Measurements from ENCODE around the gene EPN1.

EPN1 gene

GRCh38 chr19:55642153-55643002 is 32.6 kb upstream of the EPN1 start:
- H3K4me3 ChIP-seq (ENCODE audit: low read depth, low read length) = peak overlapping the region; percentile 95
- TF ChIP-seq CTCF (IDR thresholded peaks at IDR 0.05; ENCODE audit: control insufficient read depth, extremely low read depth, insufficient read depth) = no peak
- no peak for DNase-seq (ENCODE audit: low read depth)

GRCh38 chr19:55643003-55643886 is 31.8 kb upstream of the EPN1 start, which contains the start of gene ZNF581:
ZNF581 (plus strand) TSS chr19:55643649; CDS start chr19:55644572, 923 bp downstream.
- TF ChIP-seq CTCF (IDR thresholded peaks at IDR 0.05; ENCODE audit: control insufficient read depth, extremely low read depth, insufficient read depth) = no peak
- H3K4me3 ChIP-seq (ENCODE audit: low read depth, low read length) = peak within 1 kb of the TSS; percentile 95
- DNase-seq (ENCODE audit: low read depth) = peak; percentile 43

GRCh38 chr19:55643887-55644176 is 31.2 kb upstream of the EPN1 start:
- no peak for TF ChIP-seq CTCF (IDR thresholded peaks at IDR 0.05; ENCODE audit: control insufficient read depth, extremely low read depth, insufficient read depth)
- H3K4me3 ChIP-seq (ENCODE audit: low read depth, low read length) = peak overlapping the region; percentile 95
- no peak for DNase-seq (ENCODE audit: low read depth)

- peak overlapping the region; percentile 95 for H3K4me3 ChIP-seq (ENCODE audit: low read depth, low read length)
- DNase-seq (ENCODE audit: low read depth) = no peak
- no peak for TF ChIP-seq CTCF (IDR thresholded peaks at IDR 0.05; ENCODE audit: control insufficient read depth, extremely low read depth, insufficient read depth)
These were observed 30.7 kb upstream of the EPN1 start for GRCh38 chr19:55644191-55644833.

GRCh38 chr19:55644842-55645511 is 30.0 kb upstream of the EPN1 start:
- H3K4me3 ChIP-seq (ENCODE audit: low read depth, low read length) = peak overlapping the region; percentile 95
- no peak for DNase-seq (ENCODE audit: low read depth)
- TF ChIP-seq CTCF (IDR thresholded peaks at IDR 0.05; ENCODE audit: control insufficient read depth, extremely low read depth, insufficient read depth) = no peak

GRCh38 chr19:55645512-55645881 is 29.5 kb upstream of the EPN1 start:
- TF ChIP-seq CTCF (IDR thresholded peaks at IDR 0.05; ENCODE audit: control insufficient read depth, extremely low read depth, insufficient read depth) = no peak

More at GRCh38 chr19:55645512-55645881, 29.5 kb upstream of the EPN1 start:
- H3K4me3 ChIP-seq (ENCODE audit: low read depth, low read length) = no peak overlapping the region
- no peak for DNase-seq (ENCODE audit: low read depth)

Data from LNCaP clone FGC (cell line).